ENCODE results near the gene C5orf63.
"Not testable (repeated sequence)": the region's sequence is repeated elsewhere in the genome, so short reads cannot be mapped to it uniquely, and the experiment has no call there.

Gene C5orf63

DNA sequence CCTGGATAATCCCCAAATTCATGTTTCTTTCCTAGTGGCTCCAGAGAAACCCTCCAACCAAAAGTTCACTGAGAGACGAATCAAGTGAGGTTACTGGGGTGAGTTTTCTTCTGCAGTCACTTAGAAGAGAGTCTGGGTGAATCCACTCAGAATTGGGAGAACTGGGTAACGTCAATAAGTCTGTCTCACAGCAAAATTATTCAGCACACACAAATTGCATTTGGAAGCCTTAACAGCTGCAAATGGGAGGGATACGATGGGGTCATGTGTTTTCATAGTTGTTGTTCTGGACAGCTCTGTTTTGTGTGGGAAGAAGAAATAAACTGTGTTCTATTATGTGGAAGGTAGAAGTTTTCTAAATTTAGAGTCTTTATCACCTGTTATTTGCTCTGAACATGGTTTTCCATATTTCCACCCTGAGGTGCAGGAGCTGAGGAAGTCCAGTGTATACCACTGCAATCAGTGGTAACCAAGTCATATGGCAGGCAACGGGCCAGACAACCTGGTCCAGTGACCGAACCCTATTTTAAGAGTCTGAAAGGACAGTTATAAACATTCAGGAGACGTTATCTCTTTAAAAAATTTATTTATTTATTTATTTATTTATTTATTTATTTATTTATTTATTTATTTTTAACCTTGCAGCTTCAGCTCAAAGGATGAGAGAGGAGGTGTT is 64.9 kb downstream of the C5orf63 start:
- DNase-seq (ENCODE audit: low read depth) = no peak
- H3K4me3 ChIP-seq (ENCODE audit: low read depth, low read length) = no peak overlapping the region
- TF ChIP-seq, protein P1, sequence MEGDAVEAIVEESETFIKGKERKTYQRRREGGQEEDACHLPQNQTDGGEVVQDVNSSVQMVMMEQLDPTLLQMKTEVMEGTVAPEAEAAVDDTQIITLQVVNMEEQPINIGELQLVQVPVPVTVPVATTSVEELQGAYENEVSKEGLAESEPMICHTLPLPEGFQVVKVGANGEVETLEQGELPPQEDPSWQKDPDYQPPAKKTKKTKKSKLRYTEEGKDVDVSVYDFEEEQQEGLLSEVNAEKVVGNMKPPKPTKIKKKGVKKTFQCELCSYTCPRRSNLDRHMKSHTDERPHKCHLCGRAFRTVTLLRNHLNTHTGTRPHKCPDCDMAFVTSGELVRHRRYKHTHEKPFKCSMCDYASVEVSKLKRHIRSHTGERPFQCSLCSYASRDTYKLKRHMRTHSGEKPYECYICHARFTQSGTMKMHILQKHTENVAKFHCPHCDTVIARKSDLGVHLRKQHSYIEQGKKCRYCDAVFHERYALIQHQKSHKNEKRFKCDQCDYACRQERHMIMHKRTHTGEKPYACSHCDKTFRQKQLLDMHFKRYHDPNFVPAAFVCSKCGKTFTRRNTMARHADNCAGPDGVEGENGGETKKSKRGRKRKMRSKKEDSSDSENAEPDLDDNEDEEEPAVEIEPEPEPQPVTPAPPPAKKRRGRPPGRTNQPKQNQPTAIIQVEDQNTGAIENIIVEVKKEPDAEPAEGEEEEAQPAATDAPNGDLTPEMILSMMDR (IDR thresholded peaks at IDR 0.05; ENCODE audit: low read depth, low read length, missing control alignments) = no peak

DNA sequence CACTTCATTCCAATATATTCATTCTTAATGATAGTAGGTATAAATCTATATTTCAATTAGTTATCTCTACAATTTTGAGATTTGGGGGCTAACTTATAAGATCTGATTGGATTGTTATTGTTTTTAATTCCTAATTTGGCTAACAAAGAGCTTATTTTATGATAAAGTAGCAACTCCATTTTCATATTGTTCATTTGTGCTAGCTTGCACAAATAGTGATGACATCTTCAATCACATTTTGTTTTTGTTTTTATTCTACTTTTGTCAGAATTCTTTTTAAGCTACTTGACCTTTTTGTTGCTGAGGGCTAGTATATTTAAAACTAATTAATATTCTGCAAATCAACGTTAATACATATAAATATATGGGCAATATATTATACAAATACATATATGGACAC is 65.8 kb downstream of the C5orf63 start:
- TF ChIP-seq, protein P1 (IDR thresholded peaks at IDR 0.05; ENCODE audit: low read depth, low read length, missing control alignments) = no peak
- no peak for DNase-seq (ENCODE audit: low read depth)
- H3K4me3 ChIP-seq (ENCODE audit: low read depth, low read length) = no peak overlapping the region

DNA sequence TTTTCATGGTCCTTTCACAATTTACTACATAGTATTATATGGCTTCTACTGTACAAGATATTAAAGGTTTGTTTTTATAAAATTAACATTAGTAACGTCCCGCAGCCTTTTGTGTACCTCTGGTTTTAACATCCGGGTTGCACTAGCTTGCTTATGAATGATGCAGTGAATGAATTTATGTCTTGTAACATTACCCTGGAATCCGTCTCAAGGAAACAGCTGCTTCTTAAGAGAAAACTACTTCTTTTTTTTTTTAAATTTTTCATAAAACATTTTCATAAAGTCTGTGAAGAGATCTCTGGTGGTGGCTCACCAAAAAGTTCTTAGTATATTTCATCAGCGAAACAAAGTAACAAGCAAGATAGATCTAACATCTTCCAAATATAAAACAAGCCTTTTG is 66.6 kb downstream of the C5orf63 start:
- no peak overlapping the region for H3K4me3 ChIP-seq (ENCODE audit: low read depth, low read length)
- no peak for DNase-seq (ENCODE audit: low read depth)
- TF ChIP-seq, protein P1 (IDR thresholded peaks at IDR 0.05; ENCODE audit: low read depth, low read length, missing control alignments) = no peak

DNA sequence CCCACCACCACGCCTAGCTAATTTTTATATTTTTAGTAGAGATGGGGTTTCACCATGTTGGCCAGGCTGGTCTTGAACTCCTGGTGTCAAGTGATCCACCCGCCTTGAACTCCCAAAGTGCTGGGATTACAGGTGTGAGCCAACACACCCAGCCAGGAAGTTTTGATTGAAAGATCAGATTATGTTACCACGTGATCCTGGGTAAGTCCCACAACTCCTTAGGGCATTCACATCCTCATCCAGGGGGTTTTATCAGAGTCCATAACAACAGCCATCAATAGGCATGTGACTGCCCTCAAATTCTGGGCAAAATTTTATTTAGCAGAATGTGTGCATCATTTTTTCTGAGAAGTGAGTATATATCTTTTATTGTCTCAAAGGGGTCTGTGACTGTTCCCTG is 68.0 kb downstream of the C5orf63 start:
- DNase-seq (ENCODE audit: low read depth); H3K4me3 ChIP-seq (ENCODE audit: low read depth, low read length): not testable (repeated sequence)

DNA sequence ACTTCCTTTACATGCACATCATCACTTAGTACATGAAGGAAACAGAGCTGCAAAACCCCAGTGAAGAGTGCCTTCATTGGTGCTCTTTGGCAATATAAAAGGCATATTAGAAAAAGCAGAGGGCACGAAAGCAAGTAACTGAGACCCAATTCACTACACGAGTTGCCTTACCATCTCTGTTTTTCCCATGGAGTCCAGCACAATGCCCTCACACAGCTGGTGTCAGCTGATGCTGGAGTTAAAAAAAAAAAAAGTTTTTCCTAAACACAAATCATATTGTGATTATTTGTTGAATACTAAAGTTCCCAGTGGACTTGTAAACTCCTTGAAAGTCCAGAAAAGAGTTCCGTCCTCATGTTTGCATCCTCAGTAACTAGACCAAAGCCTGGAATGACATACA is 68.6 kb downstream of the C5orf63 start:
- H3K4me3 ChIP-seq (ENCODE audit: low read depth, low read length) = no peak overlapping the region
- DNase-seq (ENCODE audit: low read depth) = no peak
- TF ChIP-seq, protein P1 (IDR thresholded peaks at IDR 0.05; ENCODE audit: low read depth, low read length, missing control alignments) = no peak

DNA sequence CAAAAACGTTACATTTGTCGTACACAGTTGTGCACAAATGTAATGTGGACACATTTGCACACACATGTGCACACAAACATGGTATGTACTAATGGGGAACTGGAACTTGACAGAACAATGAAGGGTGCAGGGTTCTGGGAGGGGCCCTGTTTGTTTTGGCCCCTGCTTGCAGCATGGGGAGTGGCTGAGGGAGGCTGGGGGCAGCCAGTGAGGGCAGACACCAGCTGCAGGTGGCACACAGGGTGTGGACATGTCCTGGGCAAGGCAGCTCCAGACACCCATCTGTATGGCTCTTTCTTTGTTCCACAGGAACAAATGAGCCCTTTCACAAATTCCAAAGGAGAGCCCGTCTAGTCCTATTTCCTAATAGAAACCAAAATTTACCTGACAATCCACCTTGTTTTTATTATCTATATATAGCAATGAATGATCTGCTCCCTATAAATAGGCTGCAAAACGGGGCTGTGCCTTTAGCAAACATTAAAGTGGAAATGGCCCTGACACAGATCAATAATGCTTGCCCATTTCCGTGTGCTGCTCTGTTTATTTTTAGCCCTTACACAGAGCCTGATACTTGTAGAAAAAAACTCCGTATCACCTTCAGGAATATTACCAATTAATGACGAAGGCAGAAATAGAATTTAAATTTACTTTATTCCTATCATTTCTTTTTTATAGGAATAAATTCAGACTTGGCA is 69.4 kb downstream of the C5orf63 start:
- H3K4me3 ChIP-seq (ENCODE audit: low read depth, low read length) = no peak overlapping the region
- DNase-seq (ENCODE audit: low read depth) = no peak
- TF ChIP-seq, protein P1 (IDR thresholded peaks at IDR 0.05; ENCODE audit: low read depth, low read length, missing control alignments) = no peak

DNA sequence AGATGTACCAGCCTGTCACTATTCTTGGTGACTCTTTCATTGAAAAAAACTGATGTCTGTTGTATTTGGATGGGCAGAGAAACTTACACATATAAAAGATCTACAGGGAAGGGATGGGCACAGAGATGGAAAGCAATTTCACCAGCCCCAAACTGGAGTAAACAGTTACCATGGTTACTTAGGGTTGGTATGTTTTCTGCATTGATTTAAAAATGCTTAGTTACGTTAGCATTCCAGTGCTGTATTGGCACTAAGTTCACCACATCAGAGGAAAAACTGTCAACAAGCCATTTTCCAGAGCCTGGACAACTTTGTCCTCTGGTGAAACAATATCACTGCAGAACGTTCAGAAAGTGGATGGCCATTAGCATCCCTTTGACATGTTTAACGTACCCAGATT is 70.9 kb downstream of the C5orf63 start:
- TF ChIP-seq, protein P1 (IDR thresholded peaks at IDR 0.05; ENCODE audit: low read depth, low read length, missing control alignments) = no peak
- H3K4me3 ChIP-seq (ENCODE audit: low read depth, low read length) = no peak overlapping the region
- DNase-seq (ENCODE audit: low read depth) = no peak
